Smooth muscle cell of bladder (primary cell): Measurements from ENCODE around the gene TEX28. TPM values are rescaled to one million over a fixed set of nuclear protein-coding genes. Genes with fewer than 3 reads are reported as not detected.

Source experiments
- total RNA-seq: library from RNA; depleted of rRNA; stranded (reverse); fragments of >200 nt; gene quantifications from 2 replicates; pipeline ENCODE4 v1.2.3, GENCODE V29; 2014

Gene TEX28
- total RNA-seq: not detected in 2 replicates

DNA sequence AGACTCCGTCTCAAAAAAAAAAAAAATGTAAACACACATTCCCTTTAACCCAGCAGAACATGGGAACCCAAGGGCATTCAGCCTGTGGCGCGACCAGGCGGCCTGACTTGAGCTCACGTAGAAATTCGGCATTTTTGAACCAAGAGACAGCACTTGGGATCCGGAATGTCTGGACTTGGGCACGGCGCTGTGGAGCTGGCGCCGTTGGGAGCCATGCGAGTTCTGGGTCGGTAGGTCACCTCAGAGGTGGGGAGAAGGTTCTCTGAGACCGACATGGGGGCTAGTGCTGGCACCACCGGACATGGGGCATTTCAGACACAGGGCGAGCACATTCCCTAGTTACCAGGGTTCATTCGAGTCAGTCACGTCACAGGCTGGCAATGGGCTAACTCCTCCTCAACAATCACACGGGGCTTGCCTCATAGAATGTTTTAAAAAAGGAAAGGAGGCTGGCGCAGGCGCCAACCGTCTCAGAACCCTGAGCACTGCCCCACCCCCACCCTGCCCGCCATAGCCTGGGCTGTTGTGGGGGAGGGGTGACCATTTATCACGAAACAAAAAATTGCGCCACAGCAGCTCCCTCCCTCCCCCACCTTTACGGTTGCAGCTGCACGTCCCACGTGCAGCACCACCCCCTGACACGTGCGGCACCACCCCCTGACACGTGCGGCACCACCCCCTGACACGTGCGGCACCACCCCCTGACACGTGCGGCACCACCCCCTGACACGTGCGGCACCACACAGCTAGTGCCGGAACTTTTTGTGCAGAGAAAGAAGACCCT, at the start of gene TEX28:
TEX28 (minus strand) TSS at position 334 of the 784 bp plus-strand sequence. CDS start 3,007 bp downstream, outside the sequence.

GRCh38 chrX:154295664-154296310, 863 bp upstream of the TEX28 start, which contains the start of gene TKTL1:
Gene TKTL1, plus strand, starts transcription at chrX:154295795. Its CDS starts 65 bp downstream, at chrX:154295860.

DNA sequence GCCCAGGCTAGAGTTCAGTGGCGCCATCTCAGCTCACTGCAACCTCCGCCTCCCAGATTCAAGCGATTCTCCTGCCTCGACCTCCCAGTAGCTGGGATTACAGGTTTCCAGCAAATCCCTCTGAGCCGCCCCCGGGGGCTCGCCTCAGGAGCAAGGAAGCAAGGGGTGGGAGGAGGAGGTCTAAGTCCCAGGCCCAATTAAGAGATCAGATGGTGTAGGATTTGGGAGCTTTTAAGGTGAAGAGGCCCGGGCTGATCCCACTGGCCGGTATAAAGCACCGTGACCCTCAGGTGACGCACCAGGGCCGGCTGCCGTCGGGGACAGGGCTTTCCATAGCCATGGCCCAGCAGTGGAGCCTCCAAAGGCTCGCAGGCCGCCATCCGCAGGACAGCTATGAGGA, 37.6 kb downstream of the TEX28 start, which contains the start of gene OPN1MW3:
OPN1MW3 (plus strand) TSS at position 301 of the 400 bp plus-strand sequence; CDS start at position 339, 38 bp downstream.

Other genes starting within 250 kb of the TEX28 start
- 20.3 and 21.2 TPM in 2 replicates for gene MECP2, start 197.4 kb downstream of the TEX28 start, total RNA-seq
- not detected in 2 replicates for gene OPN1LW, start 150.9 kb downstream of the TEX28 start, total RNA-seq
- gene OPN1MW, start 112.5 kb downstream of the TEX28 start, total RNA-seq: not detected in 2 replicates
- not detected in 2 replicates for gene OPN1MW2, start 75.4 kb downstream of the TEX28 start, total RNA-seq
- gene OPN1MW3, start 37.5 kb downstream of the TEX28 start, total RNA-seq: not detected in 2 replicates
- gene TKTL1, start 671 bp upstream of the TEX28 start, total RNA-seq: not detected in 2 replicates
- gene FLNA, start 79.5 kb upstream of the TEX28 start, total RNA-seq: 1,760 and 2,009 TPM in 2 replicates
- gene EMD, start 84.2 kb upstream of the TEX28 start, total RNA-seq: 20.9 and 21.5 TPM in 2 replicates
- 2,454 and 2,688 TPM in 2 replicates for gene RPL10, start 103.3 kb upstream of the TEX28 start, total RNA-seq
- gene DNASE1L1, start 114.1 kb upstream of the TEX28 start, total RNA-seq: 65.9 and 68.6 TPM in 2 replicates
- 10.8 and 14.1 TPM in 2 replicates for gene TAFAZZIN, start 116.4 kb upstream of the TEX28 start, total RNA-seq
- 46.6 and 57.0 TPM in 2 replicates for gene ATP6AP1, start 133.6 kb upstream of the TEX28 start, total RNA-seq
- gene GDI1, start 142.0 kb upstream of the TEX28 start, total RNA-seq: 58.6 and 81.1 TPM in 2 replicates
- 101 and 107 TPM in 2 replicates for gene FAM50A, start 149.0 kb upstream of the TEX28 start, total RNA-seq
- gene PLXNA3, start 163.2 kb upstream of the TEX28 start, total RNA-seq: 6.7 and 17.0 TPM in 2 replicates
- 13.7 and 18.5 TPM in 2 replicates for gene LAGE3, start 184.2 kb upstream of the TEX28 start, total RNA-seq
- gene UBL4A, start 191.5 kb upstream of the TEX28 start, total RNA-seq: 30.3 and 39.9 TPM in 2 replicates
- 11.8 and 22.7 TPM in 2 replicates for gene SLC10A3, start 195.5 kb upstream of the TEX28 start, total RNA-seq
- 32.1 and 41.6 TPM in 2 replicates for gene FAM3A, start 221.1 kb upstream of the TEX28 start, total RNA-seq